Measurements from ENCODE around the gene MATN1.
"Not testable (repeated sequence)": the region's sequence is repeated elsewhere in the genome, so short reads cannot be mapped to it uniquely, and the experiment has no call there.

Gene MATN1

DNA sequence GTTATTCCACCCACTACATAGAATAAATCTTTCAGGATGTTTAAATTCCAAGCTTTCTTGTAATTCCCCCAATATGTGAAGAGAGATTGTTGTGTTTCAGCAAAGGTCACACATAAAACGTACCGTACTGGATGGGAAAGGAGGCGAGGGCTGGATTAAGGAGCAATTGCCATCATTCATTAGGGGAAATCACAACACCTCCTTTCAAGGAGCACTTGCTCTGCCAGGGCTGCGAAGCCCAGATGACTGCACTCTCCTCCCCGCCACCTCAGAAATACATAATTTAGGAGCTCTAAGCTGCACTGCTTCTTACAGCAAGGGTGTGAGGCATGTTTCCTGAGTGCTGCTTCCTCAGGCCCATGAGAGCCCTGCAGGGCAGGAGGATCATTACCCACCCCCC lies 29.6 kb downstream of the MATN1 start:
- DNase-seq = no peak

DNA sequence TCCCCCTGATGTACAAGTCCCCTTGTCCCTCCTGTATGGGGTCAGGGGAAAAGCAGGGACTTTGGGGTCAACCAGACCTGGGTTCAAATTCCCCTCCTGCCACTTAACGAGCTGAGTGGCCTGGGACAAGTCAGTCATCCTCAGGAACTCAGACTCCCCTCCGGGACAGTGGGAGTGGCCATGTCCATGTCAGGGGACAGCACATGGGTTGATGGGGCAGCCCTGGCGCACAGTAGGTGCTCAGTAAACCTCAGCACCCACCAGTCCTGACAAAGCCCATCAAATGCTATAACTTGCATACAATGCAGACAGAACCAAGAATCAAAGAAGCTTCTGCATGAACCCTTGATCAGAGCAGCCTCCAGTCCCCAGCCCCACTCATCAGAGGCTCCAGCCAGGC lies 30.0 kb downstream of the MATN1 start:
- no peak for DNase-seq

DNA sequence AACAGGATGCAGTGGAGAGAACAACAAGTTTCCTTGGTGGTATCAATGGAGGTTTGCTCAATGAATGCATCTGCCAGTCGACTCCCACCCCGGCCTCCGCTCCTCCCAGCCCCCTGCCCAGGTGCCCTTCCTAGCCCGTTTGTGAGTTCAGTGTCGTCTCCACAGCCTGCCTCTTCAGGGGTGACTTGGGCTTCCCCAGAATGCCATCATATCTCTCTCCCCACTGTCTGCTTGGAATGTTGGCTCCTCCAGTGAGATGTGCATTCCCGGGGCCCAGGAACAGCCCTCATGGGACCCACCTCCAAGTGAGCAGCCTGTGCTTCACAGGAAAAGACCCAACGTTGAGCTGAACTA lies 30.5 kb downstream of the MATN1 start:
- no peak for DNase-seq

DNA sequence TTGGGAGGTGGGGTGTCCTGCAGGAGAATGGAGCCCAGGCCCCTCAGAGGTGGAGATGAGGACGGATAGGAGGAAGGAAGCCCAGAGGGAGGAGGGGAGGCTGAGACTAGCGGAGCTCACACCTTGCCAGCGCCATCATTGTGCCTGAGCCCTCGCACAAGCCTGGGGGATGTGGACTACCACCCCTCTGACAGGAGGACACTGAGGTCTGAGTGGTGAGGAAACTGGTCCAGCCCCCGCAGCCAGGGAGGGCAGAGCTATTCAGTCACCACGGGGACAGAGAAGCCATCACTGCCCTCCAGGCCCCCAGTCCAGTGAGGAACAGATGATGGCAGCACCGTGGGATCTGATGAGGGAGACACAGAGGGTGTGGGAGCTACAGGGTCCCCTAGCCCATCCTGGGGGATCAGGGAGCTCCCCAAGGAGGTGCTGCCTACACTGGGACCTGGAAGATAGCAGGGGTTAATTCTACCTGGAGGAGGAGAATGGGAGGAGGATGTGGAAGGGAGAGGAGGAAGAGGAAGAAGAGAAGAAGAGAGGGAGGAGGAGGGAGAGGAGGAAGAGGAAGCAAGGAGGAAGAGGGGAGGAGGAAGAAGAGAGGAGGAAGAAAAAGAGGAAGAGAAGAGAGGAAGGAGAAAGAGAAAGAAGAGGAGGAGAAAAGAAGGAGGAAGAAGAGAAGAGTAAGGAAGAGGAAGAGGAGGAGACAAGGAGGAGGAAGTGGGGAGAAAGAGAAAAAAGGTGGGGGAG lies 31.0 kb downstream of the MATN1 start:
- DNase-seq = no peak

DNA sequence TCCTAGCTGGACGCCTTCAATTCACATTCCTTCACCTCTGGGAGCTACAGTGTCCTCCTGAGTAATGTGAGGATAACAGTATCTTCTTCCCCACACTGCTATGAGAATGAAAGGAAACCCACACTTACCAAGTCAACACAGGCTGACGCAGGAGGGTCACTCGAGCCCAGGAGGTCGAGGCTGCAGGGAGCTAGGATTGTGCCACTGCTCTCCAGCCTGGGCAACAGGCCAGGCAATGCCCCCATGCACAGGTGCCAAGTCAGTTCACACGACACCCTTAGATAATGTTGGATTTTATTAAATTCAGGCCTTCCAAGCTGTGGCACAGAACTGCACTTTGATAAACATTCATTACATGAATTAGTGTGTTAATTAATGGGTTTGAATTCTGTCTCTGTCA lies 31.9 kb downstream of the MATN1 start:
- no peak for DNase-seq

DNA sequence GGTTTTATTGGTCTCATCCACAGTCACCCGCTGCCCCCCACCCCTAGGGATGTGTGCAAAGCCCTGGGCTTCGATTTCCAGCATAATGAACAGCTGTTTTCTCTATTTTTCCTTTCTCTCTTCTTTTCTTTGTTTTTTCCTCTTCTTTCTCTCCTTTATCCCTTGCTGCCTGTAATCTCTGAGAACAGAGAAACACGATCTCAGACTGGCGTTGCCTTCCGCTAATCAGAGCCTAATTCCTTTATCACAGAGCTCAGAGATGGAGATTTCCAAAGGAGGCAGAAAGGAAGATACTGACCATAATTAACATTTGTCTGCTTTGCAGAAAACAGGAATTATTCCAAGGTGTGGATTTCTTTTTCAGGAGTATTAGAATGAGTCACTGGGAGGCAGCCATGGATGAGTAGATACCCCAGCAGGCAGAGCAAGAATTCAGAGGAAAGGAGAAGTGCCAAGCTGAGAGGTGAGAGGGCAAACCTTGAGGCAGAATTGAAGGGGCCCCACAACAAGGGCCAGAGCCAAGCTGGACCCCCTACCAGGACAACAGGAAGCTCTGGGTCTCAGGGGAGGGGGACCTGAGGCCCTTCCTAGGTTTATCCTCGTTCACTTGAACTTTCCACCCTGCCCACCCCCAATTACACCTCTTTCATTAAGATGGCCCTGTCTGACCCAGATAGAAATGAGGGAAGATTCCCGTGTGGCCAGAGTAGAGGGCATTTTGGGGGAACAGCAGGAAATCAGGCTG lies 33.3 kb downstream of the MATN1 start:
- DNase-seq = no peak

DNA sequence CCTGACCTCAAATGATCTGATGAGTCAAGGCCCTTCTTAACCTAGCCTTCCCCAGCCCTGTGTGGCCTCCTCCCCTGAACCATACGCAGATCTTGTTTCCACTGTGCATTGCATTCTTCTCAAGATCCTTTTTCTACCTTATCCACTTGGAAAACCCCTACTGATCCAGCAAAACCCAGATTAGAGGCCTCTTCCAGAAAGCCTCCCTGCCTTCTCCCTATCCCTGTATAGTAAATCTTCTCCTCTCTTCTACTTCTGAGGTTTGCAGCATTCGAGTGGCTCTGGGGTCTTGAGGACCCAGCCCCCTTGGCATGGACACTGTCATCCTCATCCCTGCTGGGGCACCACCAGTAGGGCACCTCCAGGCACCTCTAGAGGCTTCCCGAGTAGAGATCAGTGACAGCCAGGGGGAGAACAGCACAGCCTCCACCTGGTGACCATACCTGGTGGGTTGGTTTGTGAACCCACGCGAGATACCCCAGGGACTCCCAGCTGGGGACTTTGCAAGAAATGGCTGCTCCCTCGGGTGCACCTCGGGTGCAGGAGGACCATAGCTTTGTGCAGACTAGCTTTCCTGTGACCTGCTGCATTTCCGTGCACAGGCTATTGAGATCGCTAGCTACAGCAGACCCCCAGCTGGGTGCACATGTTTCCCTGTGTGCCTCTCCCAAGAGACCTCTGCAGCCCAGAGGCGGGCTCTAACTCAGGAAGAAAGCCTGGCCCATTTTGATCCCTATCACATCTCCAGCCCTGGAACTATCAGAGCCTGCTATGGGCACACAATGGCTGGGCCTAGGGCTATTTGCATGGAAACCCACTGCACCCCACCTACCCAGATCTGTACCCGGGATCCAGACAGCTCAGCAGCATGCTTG lies 34.2 kb downstream of the MATN1 start:
- DNase-seq = no peak

DNA sequence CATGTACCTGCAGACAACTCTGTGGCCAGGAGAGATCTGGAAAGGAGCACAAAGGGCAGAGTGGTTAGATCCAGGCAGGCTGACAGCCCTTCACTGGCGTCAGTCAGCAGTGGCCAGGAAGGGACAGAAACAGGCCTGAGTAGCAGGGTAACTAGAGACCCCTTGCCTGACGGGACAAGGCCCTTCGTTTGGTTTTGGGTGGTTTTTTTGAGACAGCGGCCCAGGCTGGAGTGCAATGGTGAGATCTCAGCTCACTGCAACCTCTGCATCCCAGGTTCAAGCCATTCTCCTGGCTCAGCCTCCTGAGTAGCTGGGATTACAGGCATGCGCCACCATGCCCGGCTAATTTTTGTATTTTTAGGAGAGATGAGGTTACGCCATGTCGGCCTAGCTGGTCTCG lies 34.9 kb downstream of the MATN1 start:
- DNase-seq = not testable (repeated sequence)

DNA sequence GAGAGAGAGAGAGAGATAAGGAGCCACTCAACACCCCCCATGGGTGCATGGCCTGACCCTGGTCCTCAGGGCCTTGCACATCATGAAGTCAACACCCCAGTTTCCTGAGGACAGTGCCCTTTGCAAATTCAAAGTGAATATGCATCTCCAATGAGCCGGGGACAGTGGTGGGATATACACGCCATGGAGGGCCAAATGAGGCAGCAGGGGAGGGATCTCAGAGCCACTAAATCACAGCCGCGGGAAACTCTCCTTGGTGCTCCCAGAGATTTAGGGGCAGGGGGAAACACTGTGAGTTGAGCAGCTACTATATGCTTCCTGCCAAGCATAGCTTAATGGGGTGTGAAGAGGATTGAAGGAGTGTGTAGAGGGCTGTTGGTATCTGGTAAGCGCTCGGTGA lies 35.5 kb downstream of the MATN1 start:
- no peak for DNase-seq

DNA sequence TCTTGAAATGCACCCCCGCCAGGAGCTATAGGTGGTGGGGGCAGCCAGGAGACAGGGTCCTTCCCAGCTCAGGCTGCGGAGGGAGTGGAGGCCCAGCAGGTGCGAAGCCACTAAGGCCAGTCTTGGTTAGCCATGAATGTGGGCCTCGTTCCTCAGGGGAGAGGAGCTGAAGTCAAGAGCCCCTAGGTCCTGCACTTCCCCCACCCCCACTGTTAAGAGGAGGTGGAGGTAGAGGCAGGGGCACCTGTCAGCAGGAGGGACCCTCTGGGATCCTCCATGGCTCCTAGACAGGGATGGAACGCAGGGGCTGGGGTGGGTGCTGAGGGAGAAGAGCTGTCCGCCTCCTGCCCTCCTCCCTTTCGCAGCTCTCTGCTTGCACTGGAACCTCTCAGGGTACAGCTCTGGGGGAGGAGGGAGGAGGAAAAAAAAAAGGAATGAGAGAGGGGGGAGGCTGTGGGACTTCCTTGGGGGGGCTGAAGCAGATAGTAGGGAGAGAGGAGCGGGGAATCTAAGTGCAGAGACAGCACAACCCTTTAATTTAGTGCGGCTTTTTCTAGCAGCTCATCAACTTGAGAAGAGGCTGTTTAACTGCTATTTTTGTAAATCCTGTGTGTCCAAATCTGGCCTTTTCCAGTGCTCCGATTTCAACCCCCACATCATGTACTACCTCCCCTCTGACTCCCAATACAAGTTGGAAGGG lies 37.0 kb downstream of the MATN1 start:
- DNase-seq = no peak

DNA sequence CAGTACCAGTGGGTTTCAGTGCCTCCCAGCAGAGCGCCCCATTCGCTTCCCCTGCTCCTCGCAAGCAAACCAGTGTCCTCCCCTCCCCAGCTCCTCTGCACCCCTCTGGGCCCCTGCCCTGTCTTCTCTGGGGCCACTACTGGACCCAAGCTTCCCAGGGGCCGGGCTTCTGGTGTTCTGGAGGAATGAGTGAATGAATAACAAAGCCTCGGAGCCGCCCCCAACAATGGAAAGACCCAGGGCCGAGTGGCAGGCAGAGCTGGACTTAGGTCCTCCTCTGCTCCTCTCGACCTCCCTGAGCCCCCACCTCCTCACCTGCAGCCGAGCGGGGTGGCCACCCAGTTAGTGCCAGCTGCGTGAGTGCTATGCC lies 37.6 kb downstream of the MATN1 start:
- DNase-seq = no peak

DNA sequence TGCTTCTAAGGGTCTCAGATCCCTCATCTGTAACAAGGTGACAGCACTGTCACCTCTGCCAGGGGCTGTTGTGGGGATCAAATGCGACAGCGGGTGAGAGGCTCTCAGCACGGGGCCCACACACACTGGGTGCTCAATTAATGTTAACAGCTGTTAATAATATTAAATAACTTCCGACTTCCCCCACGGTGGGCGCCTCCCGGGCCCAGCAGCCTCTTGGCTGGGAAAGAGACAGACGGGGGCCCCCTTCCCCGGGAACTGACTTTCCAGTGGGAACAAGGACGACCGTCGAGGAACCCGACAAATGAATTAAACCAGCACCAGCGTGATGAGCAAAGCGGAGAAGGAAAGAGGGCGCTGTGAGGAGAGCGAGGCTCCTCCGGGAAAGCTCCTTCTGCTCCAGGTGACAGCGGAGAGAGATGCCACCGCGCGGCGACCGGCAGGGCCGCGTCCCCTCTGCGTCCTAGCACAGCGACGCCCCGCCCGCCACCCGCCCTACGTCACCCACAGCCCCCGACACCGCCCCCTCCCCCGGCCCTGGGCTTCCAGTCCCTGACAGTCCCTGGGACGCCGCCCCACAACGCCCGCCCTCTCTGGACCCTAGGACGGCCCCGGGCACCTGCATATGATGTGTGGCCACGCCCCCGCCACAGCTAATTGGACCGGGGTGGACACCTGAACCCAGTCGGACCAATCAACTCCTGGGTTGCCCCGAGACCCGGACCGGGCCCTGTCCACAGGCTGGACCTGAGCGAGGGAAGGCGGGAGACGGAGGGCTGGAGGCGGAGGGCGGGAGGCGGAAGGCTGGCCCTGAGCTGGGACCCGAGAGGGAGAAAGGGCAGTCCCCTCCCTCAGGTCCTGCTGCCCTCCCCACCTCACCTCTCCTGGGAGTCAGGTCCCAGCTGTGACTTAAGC lies 38.2 kb downstream of the MATN1 start:
- DNase-seq = peak in 1 of 4 experiments; percentile 5

DNA sequence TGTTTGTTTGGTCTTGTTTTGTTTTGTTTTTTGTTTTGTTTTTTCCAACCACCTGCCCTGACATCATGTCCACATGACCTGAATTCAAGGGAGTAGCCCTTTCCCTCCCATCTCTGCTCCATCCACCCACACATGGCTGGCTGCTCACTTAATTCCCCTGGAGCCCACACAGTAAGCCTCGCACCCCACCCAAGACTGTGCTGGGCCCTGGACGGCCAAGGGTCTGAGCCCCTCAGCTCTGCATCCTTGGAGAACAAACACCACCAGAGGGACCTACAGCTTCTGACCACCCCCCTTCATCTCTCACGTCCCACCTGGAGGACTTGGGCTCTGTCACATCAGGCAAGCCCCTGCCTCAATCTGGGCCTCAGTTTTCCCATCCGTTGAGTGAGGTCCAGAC lies 39.1 kb downstream of the MATN1 start:
- DNase-seq = no peak

DNA sequence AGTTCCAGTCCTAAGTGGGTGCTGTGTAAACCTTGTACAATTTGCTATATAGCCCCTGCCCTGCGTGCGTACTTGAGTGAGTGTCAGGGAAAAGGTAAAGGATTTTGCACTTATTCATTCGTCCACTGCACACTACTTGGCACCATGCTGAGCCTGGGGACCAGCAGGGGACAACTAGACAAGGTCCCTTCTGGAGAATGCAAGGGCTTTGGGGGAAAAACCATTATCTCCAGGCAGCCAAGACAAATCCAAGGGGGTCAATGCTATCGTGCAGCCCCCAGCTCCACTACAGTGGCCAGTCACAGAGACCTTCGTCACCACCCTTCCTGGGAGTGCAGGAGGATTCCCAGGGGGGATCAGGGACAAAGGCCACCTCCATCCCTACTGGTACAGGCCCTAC lies 39.7 kb downstream of the MATN1 start:
- no peak for DNase-seq

DNA sequence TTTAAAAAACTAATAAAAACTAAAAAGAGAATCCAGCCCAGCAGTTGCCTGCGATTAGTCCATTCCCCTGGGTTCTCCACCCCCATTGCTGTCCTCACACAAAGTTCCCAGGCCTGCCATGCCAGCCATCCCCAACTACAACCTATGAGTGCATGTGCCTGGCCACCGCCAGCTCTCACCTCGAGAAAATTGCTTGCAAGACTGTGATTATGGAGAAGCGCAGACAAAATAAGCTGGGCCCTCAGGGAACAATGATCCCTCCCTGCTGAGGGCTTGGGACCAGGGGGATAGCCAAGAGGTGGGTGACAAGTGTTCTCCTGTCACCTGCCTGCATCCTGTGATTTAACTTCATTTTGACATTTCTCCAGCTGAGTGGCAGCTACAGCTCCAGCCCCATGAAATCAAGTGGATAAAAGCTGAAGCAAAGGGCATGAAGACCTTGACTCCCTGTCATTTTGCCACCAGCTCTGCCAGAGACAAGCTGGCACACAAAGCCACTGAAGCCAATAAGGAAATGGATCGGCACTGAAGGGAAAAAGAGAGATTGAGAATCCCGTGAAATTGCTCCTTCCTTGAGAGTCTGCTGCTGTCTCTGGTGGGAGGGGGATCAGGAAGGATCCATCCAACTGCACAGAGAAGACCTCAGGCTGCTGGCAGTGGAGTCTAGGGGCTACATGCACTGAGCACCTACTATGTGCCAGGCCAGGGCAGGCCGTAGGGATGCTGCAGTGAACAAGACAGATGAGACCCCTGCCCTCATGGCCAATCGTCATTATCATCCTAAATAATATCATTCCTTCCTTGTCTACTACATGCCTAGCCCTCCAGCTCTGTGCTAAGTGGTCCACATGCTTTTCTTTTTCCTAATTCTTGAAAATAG lies 40.7 kb downstream of the MATN1 start:
- DNase-seq = no peak

DNA sequence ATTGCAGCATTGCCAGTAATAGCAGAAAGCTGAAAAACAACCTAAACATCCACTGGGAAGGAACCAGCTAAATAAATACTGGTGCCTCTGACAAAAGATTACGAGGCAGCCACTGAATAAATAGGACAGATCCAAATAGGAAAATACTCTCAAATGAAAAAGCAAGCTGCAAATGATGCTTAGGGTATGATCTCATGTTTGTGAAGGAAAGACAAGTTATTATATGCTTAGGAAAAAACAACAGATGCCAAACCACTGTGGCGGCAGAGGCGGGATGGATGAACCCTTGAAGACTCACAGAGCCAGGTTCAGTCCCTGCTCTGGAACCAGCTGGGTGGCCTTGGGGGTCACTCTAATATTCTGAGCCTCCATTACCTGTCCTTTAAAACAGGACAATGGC lies 41.6 kb downstream of the MATN1 start:
- DNase-seq = no peak

DNA sequence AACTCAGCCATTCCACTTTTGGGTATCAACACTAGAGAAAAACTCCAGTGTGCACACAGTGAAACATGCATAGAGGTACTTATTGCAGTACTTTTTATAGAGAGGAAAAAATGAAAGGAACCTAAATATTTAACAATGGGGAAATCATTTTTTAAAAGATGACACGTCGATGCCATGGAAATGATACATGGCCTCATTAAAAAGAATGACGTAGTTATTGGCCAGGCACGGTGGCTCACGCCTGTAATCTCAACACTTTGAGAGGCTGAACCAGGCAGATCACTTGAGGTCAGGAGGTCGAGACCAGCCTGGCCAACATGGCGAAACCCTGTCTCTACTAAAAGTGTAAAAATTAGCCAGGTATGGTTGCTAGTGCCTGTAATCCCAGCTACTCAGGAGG lies 42.5 kb downstream of the MATN1 start:
- DNase-seq = no peak

DNA sequence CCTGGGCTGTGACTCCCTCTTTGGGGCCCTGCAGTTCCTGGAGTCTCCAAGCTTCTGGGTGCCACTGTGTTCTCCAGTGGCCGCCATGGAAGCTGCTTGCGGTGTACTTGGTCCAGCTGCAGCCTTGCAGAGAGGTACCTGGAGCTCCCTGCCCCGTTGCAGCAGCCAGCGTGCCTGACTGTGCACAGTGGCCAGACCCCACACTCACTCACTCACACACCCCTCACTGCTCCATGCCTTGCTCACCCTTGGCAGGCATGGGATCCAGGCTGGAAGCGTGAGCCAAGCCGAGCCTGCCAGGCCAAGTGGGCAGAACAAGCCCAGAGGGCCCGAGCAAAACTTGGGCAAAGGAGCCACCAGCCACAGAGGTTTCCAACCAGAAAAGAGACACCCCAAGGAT lies 43.0 kb downstream of the MATN1 start:
- DNase-seq = no peak

DNA sequence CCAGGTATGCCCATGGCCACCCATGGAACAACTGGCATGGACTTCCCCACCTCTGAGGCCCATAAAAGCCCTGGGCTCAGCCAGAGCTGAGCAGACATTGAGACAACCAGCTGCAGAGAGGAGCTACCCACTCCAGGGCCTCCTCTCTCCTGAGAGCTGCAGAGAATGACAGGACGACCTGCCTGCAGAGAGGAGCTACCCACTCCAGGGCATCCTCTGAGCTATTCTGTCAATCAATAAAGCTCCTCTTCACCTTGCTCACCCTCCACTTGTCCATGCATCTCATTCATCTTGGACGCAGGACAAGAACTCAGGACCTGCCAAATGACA lies 43.4 kb downstream of the MATN1 start:
- DNase-seq = no peak

DNA sequence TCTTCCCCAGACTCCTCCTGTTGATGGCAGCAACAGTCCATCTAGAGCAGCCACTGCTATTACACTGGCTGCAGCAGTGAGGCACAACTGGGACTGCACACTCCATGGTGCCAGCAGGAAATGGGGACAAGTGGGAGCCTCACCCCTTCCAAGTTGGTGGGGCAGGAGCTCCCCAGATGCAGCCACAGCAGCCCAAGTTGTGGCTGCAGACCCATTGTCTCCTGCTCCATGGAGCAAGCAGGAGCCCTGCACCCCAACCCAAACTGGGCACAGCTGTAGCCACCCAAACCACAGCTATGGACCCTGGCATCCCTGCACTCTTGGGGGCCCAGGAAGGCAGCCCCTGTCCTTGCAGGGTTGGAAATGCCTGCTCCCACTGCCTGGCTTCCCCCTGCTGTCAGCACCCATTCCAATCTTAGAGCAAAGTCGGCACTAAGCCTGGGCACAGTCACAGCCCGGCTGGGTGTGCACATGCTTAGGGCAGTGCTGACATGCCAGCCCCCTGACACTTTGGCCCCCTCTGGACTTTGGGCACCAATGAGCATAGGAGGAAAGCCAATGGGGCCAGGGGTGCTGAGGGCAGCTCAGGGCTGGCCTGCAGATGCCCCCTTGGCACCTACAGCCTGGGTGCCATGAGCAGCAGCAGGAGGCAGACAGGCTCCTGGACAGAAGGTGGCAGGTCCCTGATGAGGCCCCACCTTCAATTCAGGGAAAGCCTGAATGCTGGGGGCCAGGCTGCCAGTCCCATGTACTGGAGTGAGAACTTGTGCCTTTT lies 44.0 kb downstream of the MATN1 start:
- no peak for DNase-seq
